ENCODE results near the gene FBLN1. TPM values are rescaled to one million over a fixed set of nuclear protein-coding genes. Genes with fewer than 3 reads are reported as not detected.

FBLN1 gene
- total and polyA plus RNA-seq, 2 of the 13 experiments (the other 11 are each of a cell fraction or from before 2014, with no cell fraction given) = 37.3 to 103 TPM

- no peaks in the 10 kb centered on the region for H4K20me1 ChIP-seq (ENCODE audit: insufficient read depth, low read length)
- H3K9ac ChIP-seq (ENCODE audit: insufficient read depth, low read depth, low read length) = no peak overlapping the region
- in situ Hi-C loops (cut with HindIII; ENCODE audit: extremely low pct_ligation_motif_present, low pct_unique_long_range_greater_than_20kb) (no loop called here), intact Hi-C loops (cut with micrococcal nuclease; ENCODE audit: unreplicated experiment) (loop anchor here (5.0 kb wide), 1 partner anchor 39 kb away; no protein-coding TSS in a partner anchor)
- no peak for FAIRE-seq
- H3K4me1 ChIP-seq (ENCODE audit: insufficient read depth, low read length) = peaks cover 75% of the 10 kb centered on the region
- WGBS (ENCODE audit: low lambda C conversion rate) = 26% methylated on average over 5 of the region's 5 CpGs
- ATAC-seq = no peak
- H3K4me2 ChIP-seq (ENCODE audit: low read depth, low read length) = no peak overlapping the region
- H3K4me3 ChIP-seq (replicated peaks in 1 of 3; ENCODE audit: insufficient read depth in 1 of 3, low read depth in 2 of 3, low read length in 3 of 3) = no peak overlapping the region
- no peaks in the 10 kb centered on the region for H3K27me3 ChIP-seq (ENCODE audit: control insufficient read depth in 1 of 2, insufficient read depth in 2 of 2, low read length in 2 of 2)
- H3K9me3 ChIP-seq (ENCODE audit: low read length) = no peaks in the 10 kb centered on the region
- H3K79me2 ChIP-seq (ENCODE audit: insufficient read depth, low read length) = no peaks in the 10 kb centered on the region
- ChIA-PET POLR2A (interaction anchor here (1.3 to 2.0 kb wide), 2 partner anchors 18 to 20 kb away, joined by 3 to 5 read pairs; no protein-coding TSS in a partner anchor), CTCF (ENCODE audit: low intra/inter-chr PET ratio, low total read pairs) (no interaction called here)
- no peak for DNase-seq (ENCODE audit: low spot score)
- no peak overlapping the region for H2AFZ ChIP-seq (ENCODE audit: low read length)
- no peaks in the 10 kb centered on the region for H3K36me3 ChIP-seq (replicated peaks in 1 of 2; ENCODE audit: control insufficient read depth in 1 of 2, insufficient read depth in 2 of 2, low read length in 2 of 2)
- H3K27ac ChIP-seq (ENCODE audit: extremely low read length, insufficient read depth, low read length) = no peak overlapping the region
- BruUV-seq (replicated peaks) = no TSS peak
- no peak for TF ChIP-seq NKX3-1 (CRISPR knock-in tag; IDR thresholded peaks at IDR 0.05)
- TF ChIP-seq GMEB1 (CRISPR knock-in tag; IDR thresholded peaks at IDR 0.05; ENCODE audit: borderline replicate concordance) = no peak
- no peak for TF ChIP-seq ADNP (CRISPR knock-in tag; IDR thresholded peaks at IDR 0.05)
- no peak for TF ChIP-seq NCOA2 (CRISPR knock-in tag; IDR thresholded peaks at IDR 0.05)
- no peak for TF ChIP-seq ZNF816 (CRISPR knock-in tag; IDR thresholded peaks at IDR 0.05; ENCODE audit: borderline replicate concordance)
- no peak for TF ChIP-seq DBP (CRISPR knock-in tag; IDR thresholded peaks at IDR 0.05; ENCODE audit: not compliant biosample characterization)
- no peak for TF ChIP-seq ARNTL (CRISPR knock-in tag; IDR thresholded peaks at IDR 0.05)
- no peak for TF ChIP-seq TBL1XR1 (IDR thresholded peaks at IDR 0.05; ENCODE audit: borderline replicate concordance, low read length, partially characterized antibody)
- no peak for TF ChIP-seq SYNCRIP (IDR thresholded peaks at IDR 0.05; ENCODE audit: insufficient read depth, low read depth, low read length)
- TF ChIP-seq ZFP91 (CRISPR knock-in tag; IDR thresholded peaks at IDR 0.05; ENCODE audit: borderline replicate concordance) = no peak
- no peak for TF ChIP-seq IRF1 (CRISPR knock-in tag; IDR thresholded peaks at IDR 0.05; ENCODE audit: low read depth)
- TF ChIP-seq FIP1L1 (IDR thresholded peaks at IDR 0.05; ENCODE audit: borderline replicate concordance, insufficient read depth, low read depth, low read length) = no peak
- TF ChIP-seq CHD4 (IDR thresholded peaks at IDR 0.05; ENCODE audit: borderline replicate concordance, low read length) = no peak
- TF ChIP-seq ZNF232 (CRISPR knock-in tag; IDR thresholded peaks at IDR 0.05; ENCODE audit: borderline replicate concordance) = no peak
- TF ChIP-seq TSC22D2 (CRISPR knock-in tag; IDR thresholded peaks at IDR 0.05; ENCODE audit: borderline replicate concordance) = no peak
- TF ChIP-seq ZBTB3 (CRISPR knock-in tag; IDR thresholded peaks at IDR 0.05; ENCODE audit: borderline replicate concordance, low read depth) = no peak
- TF ChIP-seq HHEX (CRISPR knock-in tag; IDR thresholded peaks at IDR 0.05) = no peak
- no peak for TF ChIP-seq RBAK (CRISPR knock-in tag; IDR thresholded peaks at IDR 0.05)
Observed at GRCh38 chr22:45481661-45482060, 21.0 kb upstream of the FBLN1 start.

Data from HepG2 (cell line).